NCI-H1417 (cell line): ENCODE measurements around the gene MED16.
A peak's percentile ranks its signal among the peaks of the same experiment; 100 is the strongest.

ENCODE experiments used
- DNase-seq, 3 experiments: peaks; one replicate each; lab custom pipeline; 2025; lab: John Stamatoyannopoulos, UW

The MED16 gene

DNA sequence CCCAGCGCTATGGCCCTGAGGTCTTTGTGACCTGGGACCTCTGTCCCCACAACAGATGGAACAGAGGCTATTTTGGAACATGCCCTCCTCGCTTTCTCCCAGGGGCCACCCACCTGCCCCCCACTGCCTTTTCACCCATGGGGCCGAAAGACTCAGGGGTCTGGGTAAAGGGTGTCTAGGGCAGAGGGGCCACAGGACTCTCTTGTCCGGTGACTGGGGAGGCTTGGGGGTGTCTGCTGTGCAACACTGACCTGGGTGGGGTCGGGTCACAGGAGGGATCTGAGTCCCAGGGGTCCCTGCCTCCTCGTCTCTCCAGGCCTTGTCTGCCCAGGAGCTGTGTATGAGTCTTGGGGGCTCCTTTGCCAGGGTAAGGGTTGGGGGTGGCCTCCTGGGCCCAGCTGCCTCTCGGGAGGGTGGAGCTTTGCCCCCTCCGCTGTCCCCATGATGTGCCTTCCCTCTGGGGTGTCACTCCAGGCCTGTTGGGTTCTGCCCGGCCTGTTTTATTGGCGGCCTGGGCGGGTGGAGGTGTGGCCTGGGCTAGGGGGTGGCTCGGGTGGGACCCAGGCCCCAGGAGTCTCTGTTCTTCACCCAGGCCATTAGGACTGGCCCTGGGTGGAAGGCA, 34.9 kb upstream of the MED16 start:
- DNase-seq, result no peak

DNA sequence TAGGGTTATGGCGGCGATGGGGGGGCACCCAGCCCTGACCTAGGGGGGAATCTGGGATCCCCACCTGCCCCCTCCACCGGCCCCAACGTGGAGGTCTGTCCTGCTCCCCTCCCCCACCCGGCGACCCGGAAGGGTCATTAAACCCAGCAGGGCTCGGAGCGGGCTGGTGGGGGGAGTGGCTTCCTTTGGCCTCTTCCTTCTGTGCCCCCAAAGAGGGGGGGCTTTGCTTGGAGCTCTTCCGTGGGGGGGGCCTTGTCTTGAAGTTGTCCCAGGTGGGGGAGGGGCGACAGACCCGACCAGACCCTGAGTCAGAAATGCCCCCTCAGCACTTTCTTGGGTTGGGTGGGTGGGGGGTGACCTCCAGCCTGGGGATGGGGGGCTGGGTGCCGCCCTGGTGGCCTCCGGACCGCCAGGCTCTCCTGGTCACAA, 34.4 kb upstream of the MED16 start:
- peak in 1 of 3 experiments; percentile 52 for DNase-seq

DNA sequence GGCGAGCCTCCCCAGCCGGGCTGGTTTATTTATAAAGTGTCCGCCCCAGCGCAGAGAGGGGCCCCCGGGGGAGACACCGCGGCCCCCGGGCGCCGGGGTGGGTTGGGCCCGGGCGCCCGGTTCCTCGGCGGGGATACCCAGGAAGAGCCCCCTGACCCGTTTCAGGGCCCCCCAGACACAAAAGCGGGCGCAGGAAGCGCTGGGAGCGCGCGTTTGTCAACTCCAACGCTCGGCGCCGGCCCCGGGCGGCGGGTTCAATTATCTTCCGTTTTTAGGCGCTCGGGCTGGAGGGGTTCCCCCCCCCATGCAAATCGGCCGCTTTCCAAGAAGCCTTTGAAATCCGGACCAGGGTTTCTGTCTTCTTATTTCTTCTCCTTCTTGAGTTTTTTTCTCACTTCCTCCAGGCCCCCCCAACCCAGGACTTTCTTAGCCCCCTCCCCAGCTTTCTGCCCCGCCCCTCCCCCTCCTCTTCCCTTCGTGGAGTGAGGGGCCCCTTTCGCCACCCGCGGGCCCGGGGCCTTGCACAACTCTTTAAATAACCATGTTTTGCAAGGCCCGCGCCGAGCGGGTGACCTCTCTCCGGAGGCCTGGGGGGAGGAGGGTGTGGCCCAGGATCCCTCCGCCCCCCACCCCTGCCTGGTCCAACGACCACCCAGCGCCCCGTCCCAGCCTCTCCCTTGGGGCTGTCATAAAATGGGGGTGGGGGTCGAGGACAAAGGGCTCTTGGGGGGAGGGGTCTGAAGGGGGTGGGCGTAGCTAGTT, 33.8 kb upstream of the MED16 start:
- peak; percentile 22 to 68 (median 62) for DNase-seq

DNA sequence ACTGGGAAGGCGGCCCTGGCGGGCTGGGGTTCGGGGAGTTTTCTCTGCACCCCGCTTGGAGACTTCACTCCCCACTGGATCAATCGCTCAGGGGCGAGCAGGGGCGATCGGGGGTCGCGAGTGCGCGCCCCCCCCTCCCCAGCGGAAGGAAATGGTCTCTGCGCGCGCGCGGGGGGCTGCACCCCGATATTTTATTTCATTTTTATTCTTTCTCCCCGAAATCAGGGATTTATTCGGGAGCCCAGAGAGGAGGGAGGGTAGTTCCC, 33.3 kb upstream of the MED16 start:
- peak in 1 of 3 experiments; percentile 60 for DNase-seq

DNA sequence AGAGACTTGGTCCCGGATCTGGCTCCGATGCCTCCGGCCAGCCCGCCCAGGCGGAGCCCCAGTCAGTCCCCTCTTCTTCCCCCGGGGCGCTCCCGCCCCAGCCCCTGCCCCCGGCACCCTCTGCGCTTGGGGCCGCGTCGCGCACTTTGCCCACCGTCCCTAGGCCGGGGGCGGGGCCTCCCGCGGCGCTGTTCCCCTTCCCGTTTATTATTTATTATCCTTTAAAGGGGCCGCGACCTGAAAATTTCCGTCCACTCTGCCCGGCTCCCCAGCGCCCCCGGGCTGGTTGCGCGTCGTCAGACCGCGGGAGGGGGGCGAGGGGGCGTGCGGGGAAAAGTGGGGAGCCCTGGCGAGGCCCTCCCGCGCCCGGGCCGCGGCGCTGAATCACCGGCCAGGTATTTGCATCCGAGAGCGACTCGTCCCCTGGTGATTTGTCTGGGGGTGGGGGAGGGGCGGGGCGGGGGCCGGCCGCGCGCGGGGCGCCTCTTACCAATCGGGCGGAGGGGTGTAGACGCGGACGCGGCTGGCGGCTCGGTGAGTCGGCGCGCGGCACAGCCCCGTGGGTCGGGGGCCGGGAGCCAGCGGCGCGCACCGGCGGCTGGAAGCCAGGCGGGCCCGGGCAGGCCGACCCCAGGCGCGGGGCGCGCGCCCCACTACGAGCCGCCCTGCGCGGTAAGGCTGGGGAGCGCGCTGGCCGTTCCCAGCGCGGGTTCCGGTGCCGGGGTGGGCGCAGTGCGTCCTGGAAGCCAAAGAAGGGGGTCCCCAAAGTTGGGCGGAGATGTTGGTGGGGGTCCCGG, 32.7 kb upstream of the MED16 start, which contains the start of gene ARID3A:
ARID3A (plus strand) TSS at position 510 of the 797 bp plus-strand sequence. CDS start 3,494 bp downstream, outside the sequence.
- peak; percentile 87 to 97 (median 96) for DNase-seq

DNA sequence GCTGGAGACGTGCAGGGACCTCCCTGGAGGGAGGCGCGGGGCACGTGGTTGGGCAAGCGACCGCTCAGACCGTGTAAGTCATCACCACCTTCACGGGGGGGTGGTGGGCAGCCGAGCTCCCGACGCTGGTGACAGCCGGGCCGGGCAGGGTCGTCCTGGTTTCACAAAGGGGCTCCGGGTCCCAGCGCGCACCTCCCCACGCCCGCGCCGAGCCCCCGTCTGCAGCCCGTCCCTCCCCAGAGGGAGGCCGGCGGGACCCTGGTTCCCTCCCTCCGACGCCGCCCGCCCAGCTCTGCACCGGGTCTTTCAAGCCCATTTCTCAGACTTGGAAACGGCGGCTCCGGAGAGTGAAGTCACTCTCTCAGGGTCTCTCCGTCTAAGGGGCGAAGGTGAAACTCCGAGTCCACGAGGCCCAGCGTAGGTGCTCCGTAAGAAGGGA, 32.1 kb upstream of the MED16 start:
- peak; percentile 80 to 96 (median 87) for DNase-seq

DNA sequence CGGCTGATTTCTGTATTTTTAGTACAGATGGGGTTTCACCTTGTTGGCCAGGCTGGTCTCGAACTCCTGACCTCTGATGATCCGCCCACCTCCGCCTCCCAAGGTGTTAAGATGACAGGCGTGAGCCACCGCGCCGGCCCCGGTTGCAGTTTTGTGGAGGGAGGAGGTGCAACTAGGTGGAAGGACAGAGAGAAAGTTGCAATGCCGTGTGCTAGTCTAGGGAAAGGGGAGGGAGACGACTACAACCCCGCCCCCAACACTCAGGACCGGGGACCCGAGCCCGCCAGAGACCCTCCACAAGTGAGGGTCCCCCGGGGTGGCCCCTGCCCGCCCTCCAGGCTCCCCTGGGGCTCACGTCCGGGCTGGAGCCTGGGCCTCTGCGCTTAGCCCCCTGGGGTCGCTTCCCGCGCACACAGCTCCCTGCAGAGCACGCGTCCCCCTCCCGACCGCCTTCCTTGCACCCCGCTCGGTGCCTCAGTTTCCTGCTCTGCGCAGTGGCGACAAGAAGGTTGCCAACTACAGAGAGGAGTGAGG, 31.6 kb upstream of the MED16 start:
- peak in 1 of 3 experiments; percentile 55 for DNase-seq

DNA sequence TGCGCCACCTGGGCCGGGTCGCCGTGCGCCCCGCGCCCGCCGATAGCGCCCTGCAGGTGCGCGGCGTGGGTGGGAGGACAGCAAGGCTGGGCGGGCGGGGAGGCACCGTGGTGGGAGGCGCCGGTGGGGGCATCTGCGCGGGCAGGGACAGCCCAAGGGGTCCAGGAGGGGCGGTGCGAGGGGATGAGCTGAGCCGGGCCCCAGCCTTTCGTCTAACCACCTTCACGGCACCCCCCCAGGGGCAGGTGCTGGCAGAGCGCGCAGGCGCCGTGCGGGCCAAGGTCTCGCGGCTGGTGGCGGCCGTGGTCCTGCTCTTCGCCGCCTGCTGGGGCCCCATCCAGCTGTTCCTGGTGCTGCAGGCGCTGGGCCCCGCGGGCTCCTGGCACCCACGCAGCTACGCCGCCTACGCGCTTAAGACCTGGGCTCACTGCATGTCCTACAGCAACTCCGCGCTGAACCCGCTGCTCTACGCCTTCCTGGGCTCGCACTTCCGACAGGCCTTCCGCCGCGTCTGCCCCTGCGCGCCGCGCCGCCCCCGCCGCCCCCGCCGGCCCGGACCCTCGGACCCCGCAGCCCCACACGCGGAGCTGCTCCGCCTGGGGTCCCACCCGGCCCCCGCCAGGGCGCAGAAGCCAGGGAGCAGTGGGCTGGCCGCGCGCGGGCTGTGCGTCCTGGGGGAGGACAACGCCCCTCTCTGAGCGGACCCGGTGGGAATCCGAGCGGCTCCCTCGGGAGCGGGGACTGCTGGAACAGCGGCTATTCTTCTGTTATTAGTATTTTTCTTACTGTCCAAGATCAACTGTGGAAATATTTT, 27.3 kb upstream of the MED16 start:
- DNase-seq, result peak; percentile 60 to 98 (median 93)

DNA sequence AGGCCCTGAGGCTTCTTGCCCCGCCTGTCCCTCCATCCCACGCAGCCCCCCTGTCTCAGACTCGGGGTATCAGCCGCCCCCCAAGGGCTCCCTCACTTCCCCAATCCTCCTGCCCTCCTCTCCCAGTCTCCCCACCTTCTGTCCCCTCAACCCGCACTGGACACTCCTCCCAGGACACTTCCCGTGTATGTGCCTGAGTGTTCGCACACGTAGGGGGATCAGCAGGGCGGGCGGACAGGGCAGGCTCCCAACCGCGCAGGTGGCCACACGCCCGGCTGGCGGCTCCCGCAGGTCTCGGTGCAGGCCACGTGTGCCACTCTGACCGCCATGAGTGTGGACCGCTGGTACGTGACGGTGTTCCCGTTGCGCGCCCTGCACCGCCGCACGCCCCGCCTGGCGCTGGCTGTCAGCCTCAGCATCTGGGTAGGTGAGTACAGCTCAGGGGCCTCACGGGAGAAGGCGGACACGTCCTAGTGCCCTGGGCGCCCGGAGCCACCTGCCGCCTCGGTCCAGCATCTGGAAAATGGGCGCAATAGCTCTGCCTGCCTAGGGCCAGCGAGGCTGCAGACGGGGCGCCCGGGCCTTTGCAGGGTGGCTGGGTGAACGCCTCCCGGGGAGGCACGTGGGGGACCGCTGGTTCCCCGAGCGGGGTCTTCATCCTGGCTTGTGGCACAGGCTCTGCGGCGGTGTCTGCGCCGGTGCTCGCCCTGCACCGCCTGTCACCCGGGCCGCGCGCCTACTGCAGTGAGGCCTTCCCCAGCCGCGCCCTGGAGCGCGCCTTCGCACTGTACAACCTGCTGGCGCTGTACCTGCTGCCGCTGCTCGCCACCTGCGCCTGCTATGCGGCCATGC, 26.4 kb upstream of the MED16 start:
- peak; percentile 60 to 98 (median 93) for DNase-seq

DNA sequence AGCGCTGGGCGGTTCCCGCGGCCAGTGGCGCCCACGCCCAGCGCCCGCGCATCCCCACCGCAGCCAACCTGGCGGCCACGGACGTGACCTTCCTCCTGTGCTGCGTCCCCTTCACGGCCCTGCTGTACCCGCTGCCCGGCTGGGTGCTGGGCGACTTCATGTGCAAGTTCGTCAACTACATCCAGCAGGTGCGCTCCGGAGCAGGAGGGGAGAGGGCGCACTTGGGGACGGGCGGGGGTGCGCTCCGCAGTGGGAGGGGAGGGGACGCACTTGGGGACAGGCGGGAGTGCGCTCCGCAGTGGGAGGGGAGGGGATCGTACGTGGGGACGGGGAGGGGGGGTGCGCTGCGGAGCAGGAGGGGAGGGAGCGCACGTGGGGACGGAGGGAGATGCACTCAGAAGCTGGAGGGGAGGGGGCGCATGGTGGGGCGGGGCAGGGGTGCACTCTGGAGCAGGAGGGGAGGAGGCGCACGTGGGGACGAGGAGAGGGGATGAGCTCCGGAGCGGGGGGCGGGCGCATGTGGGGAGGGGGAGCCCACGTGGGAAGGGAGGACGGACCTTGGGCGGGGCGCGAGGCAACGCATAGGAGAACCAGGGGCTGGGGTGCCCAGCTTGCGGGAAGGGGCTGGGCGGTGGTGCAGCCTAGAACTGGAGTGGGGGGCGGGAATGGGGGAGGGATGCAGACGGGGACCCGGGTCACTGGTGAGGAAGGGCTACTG, 25.7 kb upstream of the MED16 start:
- peak in 2 of 3 experiments; percentile 67 to 75 for DNase-seq

DNA sequence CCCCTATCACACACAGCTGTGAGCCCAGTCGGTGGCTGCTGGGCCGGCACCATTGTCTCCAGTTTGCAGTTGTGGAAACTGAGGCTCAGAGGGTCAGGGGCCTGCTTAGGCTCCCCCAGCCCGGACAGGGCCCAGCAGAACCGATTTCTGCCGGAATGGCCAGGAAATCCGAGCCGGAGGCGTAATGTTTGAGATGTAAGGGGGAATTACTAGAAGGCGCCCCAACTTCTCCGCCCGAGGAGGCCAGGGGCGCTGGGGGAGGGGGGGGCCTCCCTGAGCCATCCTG, 25.1 kb upstream of the MED16 start:
- no peak for DNase-seq

DNA sequence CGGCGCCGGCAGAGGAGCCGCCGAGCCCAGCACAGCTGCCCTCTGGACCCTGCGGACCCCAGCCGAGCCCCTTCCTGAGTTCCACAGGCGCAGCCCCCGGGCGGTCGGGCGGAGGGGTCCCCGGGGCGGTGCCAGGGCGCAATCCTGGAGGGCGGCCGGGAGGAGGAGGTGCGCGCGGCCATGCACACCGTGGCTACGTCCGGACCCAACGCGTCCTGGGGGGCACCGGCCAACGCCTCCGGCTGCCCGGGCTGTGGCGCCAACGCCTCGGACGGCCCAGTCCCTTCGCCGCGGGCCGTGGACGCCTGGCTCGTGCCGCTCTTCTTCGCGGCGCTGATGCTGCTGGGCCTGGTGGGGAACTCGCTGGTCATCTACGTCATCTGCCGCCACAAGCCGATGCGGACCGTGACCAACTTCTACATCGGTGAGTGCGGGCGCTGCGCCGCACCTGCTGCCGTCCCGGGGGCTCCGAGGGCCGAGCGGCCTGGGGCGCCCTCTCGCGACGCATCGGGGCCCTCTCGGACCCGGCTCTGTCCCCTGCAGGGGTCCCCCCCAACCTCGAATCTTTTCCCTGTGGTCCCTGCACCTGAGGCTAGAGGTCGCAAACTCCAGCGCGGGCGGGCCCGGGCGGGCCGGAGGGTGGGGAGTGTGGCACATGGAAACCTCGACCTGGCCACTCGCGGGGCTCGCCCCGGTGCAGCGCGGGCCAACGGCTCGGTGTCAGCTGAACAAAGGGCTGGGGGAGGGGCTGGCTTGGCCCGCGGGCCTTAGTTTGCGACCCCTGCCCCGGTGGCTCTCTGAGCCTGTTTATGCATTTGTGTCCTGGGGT, 24.6 kb upstream of the MED16 start, which contains the start of gene KISS1R:
KISS1R (plus strand) TSS at position 11 of the 829 bp plus-strand sequence; CDS start at position 181, 170 bp downstream.
- peak in 2 of 3 experiments; percentile 84 to 86 for DNase-seq

DNA sequence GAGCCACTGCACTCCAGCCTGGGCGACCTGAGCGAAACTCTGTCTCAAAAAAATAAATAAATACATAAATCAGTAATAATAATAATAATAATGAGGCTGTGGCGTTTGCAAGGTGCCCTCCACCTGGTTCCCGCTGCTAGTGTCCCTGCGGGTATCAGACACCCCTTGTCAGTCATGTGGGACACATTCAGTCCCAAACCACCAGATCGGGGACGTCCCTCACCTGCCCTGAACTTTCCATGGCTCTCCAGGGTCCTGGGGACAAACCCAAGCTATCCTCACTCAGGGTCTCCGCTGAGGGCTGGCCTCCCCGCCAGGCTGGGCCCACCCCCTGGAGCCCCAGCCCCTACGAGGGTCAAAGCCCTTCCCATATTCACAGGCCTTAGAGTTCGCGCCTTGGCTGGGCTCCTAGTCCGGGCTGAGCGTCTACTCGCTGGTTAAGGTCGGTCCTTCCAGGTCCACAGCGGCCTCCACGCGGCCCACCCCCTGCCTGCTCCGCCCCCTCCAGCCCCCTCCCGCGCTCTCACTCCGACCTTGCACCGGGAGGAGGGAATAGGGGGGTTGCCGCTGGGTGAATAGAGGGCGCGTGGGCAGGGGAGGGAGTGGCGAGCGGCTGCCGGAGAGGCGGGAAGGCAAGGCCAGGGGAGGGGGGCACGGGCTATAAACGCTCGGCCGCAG, 23.8 kb upstream of the MED16 start:
- DNase-seq, result peak in 2 of 3 experiments; percentile 75 to 86

DNA sequence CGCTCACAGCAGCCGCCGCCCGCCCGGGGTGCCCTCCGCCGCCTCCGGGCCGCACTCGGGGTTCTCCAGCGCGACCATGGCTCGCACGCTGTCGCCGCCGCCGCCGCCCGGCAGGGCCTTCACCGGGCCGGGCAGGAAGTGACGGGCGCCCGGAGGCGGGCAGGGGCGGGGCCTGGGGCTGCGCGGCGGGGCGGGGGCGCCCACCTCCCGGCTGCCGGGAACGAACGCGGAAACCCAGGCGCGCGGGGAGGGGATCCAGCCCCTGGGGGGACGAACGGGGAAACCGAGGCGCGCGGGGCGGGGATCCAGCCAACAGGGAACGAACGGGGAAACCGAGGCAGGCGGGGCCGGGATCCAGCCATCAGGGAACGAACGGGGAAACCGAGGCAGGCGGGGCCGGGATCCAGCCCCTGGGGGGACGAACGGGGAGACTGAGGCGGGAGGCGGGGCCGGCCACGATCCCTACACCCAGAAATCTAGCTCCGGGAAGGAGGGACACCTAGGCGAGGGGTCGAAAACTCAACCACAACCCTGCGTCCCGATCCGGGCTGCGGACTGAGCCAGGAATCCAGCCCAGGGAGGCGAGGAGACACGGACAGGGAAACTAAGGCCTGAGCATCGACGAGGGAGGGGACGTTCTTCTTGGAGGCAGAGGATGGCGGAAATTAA, 20.2 kb upstream of the MED16 start, which contains the start of gene R3HDM4:
R3HDM4 (minus strand) TSS at position 140 of the 669 bp plus-strand sequence; CDS start at position 78, 62 bp downstream.
- peak; percentile 65 to 84 (median 80) for DNase-seq

DNA sequence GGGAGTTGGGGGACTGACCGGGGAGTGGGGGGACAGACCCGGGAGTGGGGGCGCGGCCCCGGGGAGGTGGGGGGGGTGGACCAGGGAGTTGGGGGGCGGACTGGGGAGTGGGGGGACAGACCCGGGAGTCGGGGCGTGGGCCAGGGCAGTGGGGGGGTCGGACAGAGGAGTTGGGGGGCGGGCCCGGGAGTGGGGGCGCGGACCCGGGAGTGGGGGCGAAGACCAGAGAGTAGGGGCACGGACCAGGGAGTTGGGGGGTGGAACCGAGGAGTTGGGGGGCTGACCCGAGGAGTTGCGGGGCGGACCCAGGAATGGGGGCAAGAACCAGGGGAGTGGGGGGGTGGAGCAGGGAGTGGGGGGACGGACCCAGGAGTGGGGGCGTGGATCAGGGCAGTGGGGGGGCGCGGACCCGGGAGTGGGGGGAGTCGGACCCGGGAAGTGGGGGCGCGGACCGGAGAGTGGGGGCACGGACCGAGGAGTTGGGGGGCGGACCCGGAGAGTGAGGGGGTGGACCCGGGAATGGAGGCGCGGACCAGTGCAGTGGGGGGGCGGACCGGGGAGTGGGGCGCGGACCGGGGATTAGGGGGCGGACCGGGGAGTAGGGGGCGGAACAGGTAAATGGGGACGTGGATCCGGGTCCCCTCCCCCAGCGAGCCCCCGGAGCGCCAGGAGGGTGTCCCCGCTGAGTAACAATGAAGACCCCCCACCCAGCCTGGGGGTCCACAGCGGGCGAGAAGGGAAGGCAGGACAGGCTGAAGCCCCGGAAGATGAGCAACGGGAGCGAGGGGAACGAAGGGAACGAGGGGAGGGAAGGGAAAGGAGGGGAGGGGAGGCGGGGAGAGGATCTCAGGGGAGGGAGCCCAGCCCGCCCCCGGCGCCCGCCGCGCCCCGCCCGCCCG, 19.4 kb upstream of the MED16 start:
- DNase-seq, result peak in 1 of 3 experiments; percentile 84

DNA sequence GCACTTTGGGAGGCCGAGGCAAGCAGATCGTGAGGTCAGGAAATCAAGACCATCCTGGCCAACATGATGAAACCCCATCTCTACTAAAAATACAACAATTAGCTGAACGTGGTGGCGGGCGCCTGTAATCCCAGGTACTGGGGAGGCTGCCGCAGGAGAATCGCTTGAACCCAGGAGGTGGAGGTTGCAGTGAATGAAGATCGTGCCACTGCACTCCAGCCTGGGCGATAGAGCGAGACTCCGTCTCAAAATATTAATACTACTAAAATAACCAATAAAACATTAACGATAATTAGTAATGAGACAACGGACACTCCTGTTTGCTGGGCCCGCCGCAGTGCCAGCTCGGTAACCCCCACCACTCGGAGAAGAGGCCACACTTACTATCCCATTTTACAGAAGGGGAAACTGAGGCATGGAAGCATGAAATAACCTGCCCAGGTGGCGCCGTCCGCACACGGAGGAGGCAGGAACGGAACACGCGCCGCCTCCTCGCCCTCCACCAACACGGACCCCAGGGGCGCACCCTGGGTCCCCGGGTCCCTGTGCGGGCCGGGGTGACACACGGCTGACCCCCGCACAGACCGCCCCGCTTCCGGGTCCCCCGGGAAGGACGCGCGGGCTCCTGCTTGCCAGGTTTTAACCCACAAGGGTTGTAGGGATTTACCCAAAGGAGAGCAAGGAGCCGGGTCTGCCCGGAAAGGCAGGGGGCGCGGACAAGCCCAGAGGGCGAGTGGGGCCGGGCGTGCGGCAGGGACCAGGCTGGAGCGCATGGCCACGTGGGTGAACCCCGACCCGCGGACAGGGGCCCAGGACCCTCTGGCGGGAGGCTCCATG, 18.4 kb upstream of the MED16 start:
- no peak for DNase-seq
